Common myeloid progenitor, CD34-positive (primary cell): ENCODE data around the gene TRIL. TPM values are rescaled to one million over a fixed set of nuclear protein-coding genes. Genes with fewer than 3 reads are reported as not detected.
A peak's percentile ranks its signal among the peaks of the same experiment; 100 is the strongest.

Experiments used
- CTCF ChIA-PET: fragments of 350-600 bp; sonication (Branson Sonifier 250); formaldehyde crosslinking; loops from one replicate; lab custom pipeline; 2021; ENCODE audit warnings: antibody characterized with exemption; lab: Charles Lee
- POLR2A ChIA-PET: fragments of 350-600 bp; sonication (Branson Sonifier 250); formaldehyde crosslinking; loops from one replicate; lab custom pipeline; 2021; ENCODE audit warnings: antibody characterized with exemption; lab: Charles Lee
- DNase-seq, 3 donors: peaks; one replicate each; pipeline versions ENCODE4 v3.0.0 to v3.0.0-alpha.2; 2013
- H3K27ac ChIP-seq, 2 experiments: 1 replicate in 1 of 2; 2 replicates in 1 of 2; pipeline ENCODE4 v1.7.0; 2013; ENCODE audit warnings: inconsistent platforms in 2 of 2, low read length in 2 of 2, mild to moderate bottlenecking in 2 of 2, low read depth in 1 of 2, moderate library complexity in 1 of 2; ENCODE audit not compliant: severe bottlenecking in 2 of 2, insufficient read depth in 1 of 2, poor library complexity in 1 of 2
- H3K27me3 ChIP-seq, 5 experiments: replicated peaks in 2 of 5; 1 replicate in 3 of 5; 2 replicates in 2 of 5; pipeline versions ENCODE4 v1.6.1 to v1.7.0; 2013; ENCODE audit warnings: low read length in 4 of 5, mild to moderate bottlenecking in 2 of 5, moderate library complexity in 2 of 5, inconsistent platforms in 1 of 5; ENCODE audit not compliant: insufficient read depth in 5 of 5, control insufficient read depth in 4 of 5
- H3K36me3 ChIP-seq, 4 experiments: 1 replicate in 2 of 4; 2 replicates in 2 of 4; pipeline versions ENCODE4 v1.6.1 to v1.7.0; 2013; ENCODE audit warnings: low read length in 3 of 4, control low read depth in 1 of 4, mild to moderate bottlenecking in 1 of 4; ENCODE audit not compliant: control insufficient read depth in 4 of 4, insufficient read depth in 4 of 4
- H3K4me1 ChIP-seq, 4 experiments: 1 replicate in 3 of 4; 2 replicates in 1 of 4; pipeline versions ENCODE4 v1.6.1 to v1.7.1; 2013; ENCODE audit warnings: low read length in 3 of 4, mild to moderate bottlenecking in 3 of 4, control low read depth in 1 of 4, inconsistent platforms in 1 of 4, moderate library complexity in 1 of 4; ENCODE audit not compliant: control insufficient read depth in 4 of 4, insufficient read depth in 4 of 4; ENCODE audit errors: control extremely low read depth in 1 of 4
- H3K4me3 ChIP-seq, 7 experiments: 1 replicate in 4 of 7; 2 replicates in 3 of 7; pipeline versions ENCODE4 v1.5.1 to v1.7.0; 2013; ENCODE audit warnings: mild to moderate bottlenecking in 7 of 7, low read length in 6 of 7, moderate library complexity in 6 of 7, inconsistent platforms in 2 of 7, low read depth in 2 of 7, control low read depth in 1 of 7; ENCODE audit not compliant: insufficient read depth in 4 of 7, control insufficient read depth in 1 of 7; ENCODE audit errors: extremely low read depth in 1 of 7
- H3K9me3 ChIP-seq, 5 experiments: 1 replicate in 4 of 5; 2 replicates in 1 of 5; pipeline versions ENCODE4 v1.6.1 to v1.7.1; 2013; ENCODE audit warnings: low read length in 4 of 5, mild to moderate bottlenecking in 2 of 5, inconsistent platforms in 1 of 5, low read depth in 1 of 5, moderate library complexity in 1 of 5; ENCODE audit not compliant: control insufficient read depth in 4 of 5, insufficient read depth in 2 of 5; ENCODE audit errors: control extremely low read depth in 1 of 5
- WGBS: methylation state at CpG from one replicate; pipeline ENCODE4 v1.1.5; 2013; ENCODE audit not compliant: insufficient coverage; 5-methylcytosine and 5-hydroxymethylcytosine counted together
- polyA plus RNA-seq: library from polyadenylated mRNA; unstranded; fragments of 120-200 nt; gene quantifications from one replicate; pipeline ENCODE4 v1.2.1, GENCODE V29; 2013

TRIL gene
- not detected for polyA plus RNA-seq

GRCh38 chr7:28958235-28958979 is at the start of gene TRIL:
Gene TRIL (minus strand): TSS chr7:28958330. CDS start chr7:28958046, 284 bp downstream.
- H3K27ac ChIP-seq: no peak within 1 kb of the TSS
- peak; percentile 8 to 59 (median 48) for DNase-seq
- CTCF ChIA-PET: interaction anchor here (1.2 to 8.4 kb wide), 5 partner anchors 15 to 143 kb away, joined by 3 to 97 read pairs (median 17); no protein-coding TSS in a partner anchor
- H3K4me1 ChIP-seq: peaks cover 3 to 43% (median 41%) of the 10 kb centered on the region in 4 experiments
- no peaks in the 10 kb centered on the region for H3K9me3 ChIP-seq
- POLR2A ChIA-PET: interaction anchor here (0.8 kb wide), 1 partner anchor 25 kb away, joined by 3 read pairs; no protein-coding TSS in a partner anchor
- H3K36me3 ChIP-seq: no peaks in the 10 kb centered on the region
- H3K4me3 ChIP-seq: peak within 1 kb of the TSS; percentile 9 to 74 (median 51)
- WGBS: 16% methylated on average over 59 of the region's 66 CpGs
- H3K27me3 ChIP-seq: peaks cover 0 to 81% (median 29%) of the 10 kb centered on the region in 5 experiments

- no peaks in the 10 kb centered on the region for H3K36me3 ChIP-seq
- H3K4me1 ChIP-seq: no peaks in the 10 kb centered on the region
- peaks cover 0 to 3% (median 0%) of the 10 kb centered on the region in 5 experiments for H3K9me3 ChIP-seq
- H3K27ac ChIP-seq: no peak overlapping the region
- CTCF ChIA-PET: no interaction called here
- no peak overlapping the region for H3K4me3 ChIP-seq
- POLR2A ChIA-PET: no interaction called here
- no peak for DNase-seq
- no CpG with 5 or more reads among the region's 2 CpGs for WGBS
- H3K27me3 ChIP-seq: no peaks in the 10 kb centered on the region
Observed at GRCh38 chr7:29007127-29007526, 49.0 kb upstream of the TRIL start.

- ChIA-PET CTCF (no interaction called here), POLR2A (no interaction called here)
- Histone ChIP-seq H3K4me1 (no peaks in the 10 kb centered on the region), H3K36me3 (no peaks in the 10 kb centered on the region), H3K9me3 (peaks cover 0 to 3% (median 0%) of the 10 kb centered on the region in 5 experiments), H3K4me3 (no peak overlapping the region), H3K27ac (no peak overlapping the region), H3K27me3 (no peaks in the 10 kb centered on the region)
- DNase-seq: no peak
- 92% methylated on average over 2 of the region's 3 CpGs for WGBS
Observed at GRCh38 chr7:29005829-29006228, 47.7 kb upstream of the TRIL start.

- Histone ChIP-seq H3K27me3 (no peaks in the 10 kb centered on the region), H3K4me3 (no peak overlapping the region), H3K36me3 (no peaks in the 10 kb centered on the region), H3K9me3 (peaks cover 0 to 3% (median 0%) of the 10 kb centered on the region in 5 experiments), H3K4me1 (no peaks in the 10 kb centered on the region), H3K27ac (no peak overlapping the region)
- 86% methylated on average over 1 of the region's 1 CpG for WGBS
- ChIA-PET CTCF (no interaction called here), POLR2A (no interaction called here)
- no peak for DNase-seq
Observed at GRCh38 chr7:29005406-29005805, 47.3 kb upstream of the TRIL start.

GRCh38 chr7:29003703-29004102 is 45.6 kb upstream of the TRIL start:
- no peaks in the 10 kb centered on the region for H3K4me1 ChIP-seq
- no peaks in the 10 kb centered on the region for H3K36me3 ChIP-seq
- no peaks in the 10 kb centered on the region for H3K27me3 ChIP-seq
- H3K9me3 ChIP-seq: peaks cover 0 to 3% (median 0%) of the 10 kb centered on the region in 5 experiments
- CTCF ChIA-PET: interaction anchor here (1.0 kb wide), 1 partner anchor 11 kb away, joined by 5 read pairs; no protein-coding TSS in a partner anchor
- no peak overlapping the region for H3K4me3 ChIP-seq
- no peak overlapping the region for H3K27ac ChIP-seq
- WGBS: 92% methylated on average over 2 of the region's 5 CpGs
- DNase-seq: no peak
- POLR2A ChIA-PET: no interaction called here

GRCh38 chr7:29000717-29001076 is 42.6 kb upstream of the TRIL start:
- POLR2A ChIA-PET: no interaction called here
- WGBS: 94% methylated on average over 2 of the region's 2 CpGs

GRCh38 chr7:28999895-29000716 is 42.0 kb upstream of the TRIL start:
- Histone ChIP-seq H3K4me1 (no peaks in the 10 kb centered on the region), H3K27me3 (no peaks in the 10 kb centered on the region), H3K4me3 (no peak overlapping the region), H3K9me3 (no peaks in the 10 kb centered on the region), H3K36me3 (no peaks in the 10 kb centered on the region), H3K27ac (no peak overlapping the region)
- WGBS: 94% methylated on average over 10 of the region's 12 CpGs
- ChIA-PET CTCF (no interaction called here), POLR2A (no interaction called here)
- DNase-seq: no peak

More at GRCh38 chr7:29000717-29001076, 42.6 kb upstream of the TRIL start:
- no peak overlapping the region for H3K4me3 ChIP-seq
- H3K4me1 ChIP-seq: no peaks in the 10 kb centered on the region
- DNase-seq: no peak
- CTCF ChIA-PET: no interaction called here
- no peaks in the 10 kb centered on the region for H3K9me3 ChIP-seq
- no peaks in the 10 kb centered on the region for H3K27me3 ChIP-seq
- H3K36me3 ChIP-seq: no peaks in the 10 kb centered on the region
- H3K27ac ChIP-seq: no peak overlapping the region
